Endothelial cell of umbilical vein (primary cell): Measurements from ENCODE around the gene ZP3. TPM values are rescaled to one million over a fixed set of nuclear protein-coding genes. Genes with fewer than 3 reads are reported as not detected.

ENCODE experiments used
- BruUV-seq: library from RNA; stranded (reverse); fragments of 400-500 nt; replicated peaks from 2 replicates; lab custom pipeline; 2021; lab: Mats Ljungman, UMichigan
- CTCF ChIA-PET: fragments of 300-600, 350-600 bp; sonication (Branson Sonifier 250); formaldehyde crosslinking; loops from one replicate; lab custom pipeline; 2021; ENCODE audit warnings: antibody characterized with exemption, inconsistent platforms; lab: Charles Lee
- POLR2A ChIA-PET: fragments of 300-600, 350-600 bp; sonication (Branson Sonifier 250); formaldehyde crosslinking; loops from one replicate; lab custom pipeline; 2021; ENCODE audit warnings: antibody characterized with exemption, inconsistent platforms; lab: Charles Lee
- DNase-seq: peaks from one replicate; pipeline ENCODE4 v3.0.0-alpha.2; 2011; ENCODE audit warnings: low read depth, low spot score
- FAIRE-seq: peaks from 2 replicates; lab custom pipeline; 2011; peaks lifted over from hg19 to GRCh38; lab: Jason Lieb, UNC
- H2AFZ ChIP-seq: 2 replicates; pipeline ENCODE4 v1.6.0; 2012; ENCODE audit warnings: low read depth, low read length, control low read depth, inconsistent platforms
- H3K27ac ChIP-seq: 2 replicates; pipeline ENCODE4 v1.5.1; 2011; ENCODE audit warnings: low read depth, mild to moderate bottlenecking, control low read depth, low read length, moderate library complexity; ENCODE audit not compliant: insufficient read depth
- H3K27me3 ChIP-seq, 2 experiments: 2 replicates each; pipeline versions ENCODE4 v1.6.0 to v1.6.1; 2011; ENCODE audit warnings: low read length in 2 of 2, mixed read lengths in 1 of 2; ENCODE audit not compliant: control insufficient read depth in 2 of 2, insufficient read depth in 2 of 2
- H3K36me3 ChIP-seq, 2 experiments: 2 replicates in 1 of 2; 3 replicates in 1 of 2; pipeline ENCODE4 v1.5.1; 2011; ENCODE audit warnings: low read length in 2 of 2, mild to moderate bottlenecking in 1 of 2, moderate library complexity in 1 of 2; ENCODE audit not compliant: control insufficient read depth in 2 of 2, insufficient read depth in 2 of 2; ENCODE audit errors: extremely low read depth in 1 of 2
- H3K4me1 ChIP-seq: 3 replicates; pipeline ENCODE4 v1.5.1; 2011; ENCODE audit warnings: mild to moderate bottlenecking, low read length; ENCODE audit not compliant: control insufficient read depth, insufficient read depth; ENCODE audit errors: extremely low read depth
- H3K4me2 ChIP-seq: 2 replicates; pipeline ENCODE4 v1.6.1; 2011; ENCODE audit warnings: low read length, control low read depth, mixed read lengths; ENCODE audit not compliant: insufficient read depth
- H3K4me3 ChIP-seq, 3 experiments: fragments of 200-600 bp in 1 of 3; sonication (generic), shearing (Covaris generic) in 1 of 3; replicated peaks in 1 of 3; 2 replicates each; pipeline ENCODE4 v1.5.1; 2011 to 2016; ENCODE audit warnings: control low read depth in 3 of 3, low read length in 3 of 3, mild to moderate bottlenecking in 2 of 3, inconsistent platforms in 1 of 3, low read depth in 1 of 3, moderate library complexity in 1 of 3; ENCODE audit not compliant: insufficient read depth in 1 of 3
- H3K79me2 ChIP-seq: 2 replicates; pipeline ENCODE4 v1.6.0; 2012; ENCODE audit warnings: low read length, inconsistent platforms; ENCODE audit not compliant: control insufficient read depth, insufficient read depth
- H3K9ac ChIP-seq: replicated peaks from 2 replicates; pipeline ENCODE3; 2011; ENCODE audit warnings: low read length, control low read depth; ENCODE audit not compliant: insufficient read depth; ENCODE audit errors: extremely low read depth
- H3K9me1 ChIP-seq: replicated peaks from 3 replicates; pipeline ENCODE4 v1.6.0; 2011; ENCODE audit warnings: mild to moderate bottlenecking, low read length; ENCODE audit not compliant: control insufficient read depth, insufficient read depth; ENCODE audit errors: extremely low read depth
- H3K9me3 ChIP-seq: replicated peaks from 2 replicates; pipeline ENCODE4 v1.5.1; 2012; ENCODE audit warnings: low read length, inconsistent platforms; ENCODE audit not compliant: control insufficient read depth, insufficient read depth
- H4K20me1 ChIP-seq: replicated peaks from 2 replicates; pipeline ENCODE3; 2011; ENCODE audit warnings: mild to moderate bottlenecking, low read length; ENCODE audit not compliant: control insufficient read depth, insufficient read depth; ENCODE audit errors: extremely low read depth
- CTCF ChIP-seq, 2 donors: IDR thresholded peaks; 1 replicate in 1 of 2; 2 replicates in 1 of 2; pipeline ENCODE4 v1.5.1; 2011; ENCODE audit warnings: low read length in 2 of 2, mild to moderate bottlenecking in 2 of 2, moderate library complexity in 2 of 2, control low read depth in 1 of 2, inconsistent platforms in 1 of 2, low read depth in 1 of 2; ENCODE audit not compliant: insufficient read depth in 1 of 2; ENCODE audit errors: extremely low read depth in 1 of 2
- EZH2 ChIP-seq: IDR thresholded peaks from 2 replicates; pipeline ENCODE4 v1.6.1; 2012; ENCODE audit warnings: borderline replicate concordance, low read depth, mild to moderate bottlenecking, moderate library complexity, low read length, inconsistent platforms; ENCODE audit not compliant: severe bottlenecking
- FOS ChIP-seq: IDR thresholded peaks from 2 replicates; pipeline ENCODE4 v1.6.1; 2011; ENCODE audit warnings: mild to moderate bottlenecking, low read length, moderate library complexity, borderline replicate concordance; ENCODE audit not compliant: insufficient read depth
- GATA2 ChIP-seq: IDR thresholded peaks from 2 replicates; pipeline ENCODE4 v1.7.0; 2011; ENCODE audit warnings: low read depth, mild to moderate bottlenecking, moderate library complexity, mixed read lengths, low read length; ENCODE audit not compliant: insufficient read length, insufficient read depth
- JUN ChIP-seq: IDR thresholded peaks from 2 replicates; pipeline ENCODE4 v1.6.1; 2011; ENCODE audit warnings: borderline replicate concordance, low read depth; ENCODE audit not compliant: insufficient read length, insufficient read depth
- MAX ChIP-seq: IDR thresholded peaks from 2 replicates; pipeline ENCODE4 v1.6.1; 2011; ENCODE audit not compliant: insufficient read depth, insufficient read length
- MYC ChIP-seq: IDR thresholded peaks from one replicate; pipeline ENCODE4 v1.6.1; 2011; ENCODE audit warnings: mild to moderate bottlenecking, low read depth, low read length
- POLR2A ChIP-seq: IDR thresholded peaks from 2 replicates; pipeline ENCODE4 v1.6.1; 2012; ENCODE audit warnings: low read depth, mild to moderate bottlenecking, control low read depth, low read length
- POLR2AphosphoS5 ChIP-seq: IDR thresholded peaks from 2 replicates; pipeline ENCODE4 v1.6.1; 2012; ENCODE audit warnings: low read depth, mild to moderate bottlenecking, control low read depth, low read length, moderate library complexity; ENCODE audit not compliant: insufficient read depth
- dilution Hi-C: fragments of 300-500 bp; cut with MboI; formaldehyde crosslinking; loops from one replicate; pipeline ENCODE4 v1.15.0; 2019; ENCODE audit warnings: low sequenced_read_pairs; ENCODE audit not compliant: extremely low pct_ligation_motif_present
- intact Hi-C: fragments of 100-400 bp; cut with micrococcal nuclease; formaldehyde crosslinking; loops from one replicate; pipeline ENCODE4 v1.10.0; 2022
- polyA plus RNA-seq, 4 experiments: library from polyadenylated mRNA; depleted of rRNA in 3 of 4; stranded (reverse) in 3 of 4; unstranded in 1 of 4; fragments of >200 nt; gene quantifications; 2 replicates each; pipeline versions ENCODE4 v1.2.1 to v1.2.3, GENCODE V29; 2011 to 2012; ENCODE audit warnings: missing spikeins in 1 of 4
- total RNA-seq: library from RNA; stranded (reverse); gene quantifications from 2 replicates; pipeline ENCODE4 v1.2.3, GENCODE V29; 2021

Gene ZP3
- total and polyA plus RNA-seq, 2 donors (not counting 3 experiments of a cell fraction or from before 2014, with no cell fraction given): 3.0 to 4.0 TPM

GRCh38 chr7:76405738-76406137, 19.0 kb upstream of the ZP3 start:
- no peak for DNase-seq
- no peak overlapping the region for H3K9ac ChIP-seq
- ChIA-PET CTCF (interaction anchor here (1.0 kb wide), 1 partner anchor 23 kb away, joined by 3 read pairs; no protein-coding TSS in a partner anchor), POLR2A (no interaction called here)
- no peak overlapping the region for H2AFZ ChIP-seq
- no peaks in the 10 kb centered on the region for H3K27me3 ChIP-seq
- no TSS peak for BruUV-seq
- no peak for FAIRE-seq
- no peaks in the 10 kb centered on the region for H3K9me1 ChIP-seq
- H3K9me3 ChIP-seq: no peaks in the 10 kb centered on the region
- intact Hi-C loops: no loop called here
- H4K20me1 ChIP-seq: no peaks in the 10 kb centered on the region
- no peaks in the 10 kb centered on the region for H3K36me3 ChIP-seq
- dilution Hi-C loops: no loop called here
- no peaks in the 10 kb centered on the region for H3K4me1 ChIP-seq
- H3K27ac ChIP-seq: no peak overlapping the region
- TF ChIP-seq MYC: no peak
- no peak overlapping the region for H3K4me3 ChIP-seq
- H3K4me2 ChIP-seq: no peak overlapping the region
- no peaks in the 10 kb centered on the region for H3K79me2 ChIP-seq

GRCh38 chr7:76407718-76408117, 17.0 kb upstream of the ZP3 start:
- BruUV-seq: no TSS peak
- TF ChIP-seq MAX (no peak), GATA2 (no peak), FOS (no peak), CTCF (IDR thresholded peaks at IDR 0.05; ENCODE audit: extremely low read depth in 1 of 2, insufficient read depth in 1 of 2, low read depth in 1 of 2, low read length in 2 of 2) (no peak), POLR2A (no peak), POLR2AphosphoS5 (no peak), MYC (no peak), JUN (no peak), EZH2 (no peak)
- FAIRE-seq (no peak), DNase-seq (no peak)
- intact Hi-C loops (no loop called here), dilution Hi-C loops (no loop called here)
- no peak overlapping the region for H3K27ac ChIP-seq
- H3K79me2 ChIP-seq: no peaks in the 10 kb centered on the region
- H3K9me3 ChIP-seq: no peaks in the 10 kb centered on the region
- no peaks in the 10 kb centered on the region for H3K36me3 ChIP-seq
- no peaks in the 10 kb centered on the region for H3K9me1 ChIP-seq
- H4K20me1 ChIP-seq: no peaks in the 10 kb centered on the region
- POLR2A ChIA-PET: no interaction called here
- CTCF ChIA-PET: interaction anchor here (0.6 kb wide), 1 partner anchor 36 kb away, joined by 3 read pairs; no protein-coding TSS in a partner anchor
- H3K4me2 ChIP-seq: no peak overlapping the region
- no peaks in the 10 kb centered on the region for H3K4me1 ChIP-seq
- H2AFZ ChIP-seq: no peak overlapping the region
- H3K9ac ChIP-seq: no peak overlapping the region
- no peaks in the 10 kb centered on the region for H3K27me3 ChIP-seq
- no peak overlapping the region for H3K4me3 ChIP-seq
